ENCODE results near the gene IGF2BP2. TPM values are rescaled to one million over a fixed set of nuclear protein-coding genes. Genes with fewer than 3 reads are reported as not detected.

Gene IGF2BP2
- 10 to 100 TPM in 1 of 4 donors, 1 to 10 TPM in 3; 3.0 to 13.8 (median 6.8) TPM for total RNA-seq

DNA sequence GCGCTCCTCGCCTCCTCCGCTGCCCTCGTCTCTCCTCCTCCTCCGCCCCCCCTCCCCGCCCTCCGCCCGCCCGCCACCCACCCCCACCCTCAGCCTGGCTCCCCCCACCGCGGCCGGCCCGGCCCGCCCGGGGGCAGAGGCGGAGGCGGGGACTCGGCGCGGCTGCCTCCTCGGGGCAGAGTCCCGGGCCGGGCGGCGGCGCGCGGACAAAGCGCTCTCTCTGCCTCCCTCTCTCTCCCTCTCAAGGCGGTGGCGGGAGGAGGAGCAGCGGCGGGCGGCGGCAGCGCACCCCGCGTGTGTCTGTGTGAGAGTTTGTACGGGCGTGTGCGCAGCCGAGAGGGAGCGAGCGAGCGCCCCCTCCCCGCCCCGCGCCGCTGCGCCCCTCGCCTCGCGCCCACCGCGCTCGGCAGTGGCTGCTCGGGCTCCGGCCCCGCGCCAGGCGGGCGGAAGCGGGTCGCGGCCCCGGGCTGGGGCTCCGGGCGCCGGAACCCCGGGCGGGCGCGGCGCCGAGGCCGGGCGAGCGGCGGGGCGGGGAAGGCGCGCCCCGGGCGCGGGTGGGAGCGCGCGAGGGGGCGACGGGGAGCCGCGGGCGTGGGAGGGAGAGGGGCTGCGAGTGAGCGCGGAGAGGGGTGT lies at the start of gene IGF2BP2:
Gene IGF2BP2 (minus strand): TSS at position 37 of the 633 bp plus-strand sequence. CDS start 82 bp downstream, outside the sequence.
- WGBS, 2 donors: 0% methylated on average over 3 of the region's 96 CpGs; no CpG with 5 or more reads in 1 of the 2 donors
- Histone ChIP-seq H3K4me1 (peaks cover 6 to 48% (median 16%) of the 10 kb centered on the region in 3 donors), H3K36me3 (no peaks in the 10 kb centered on the region), H3K4me3 (peak within 1 kb of the TSS; percentile 59 to 74 (median 66)), H3K9me3 (no peaks in the 10 kb centered on the region), H3K27ac (peak within 1 kb of the TSS; percentile 78 to 91 (median 84)), H3K27me3 (peaks cover 0 to 84% (median 14%) of the 10 kb centered on the region in 4 donors)
- intact Hi-C loops (cut with DNase I): no loop called here
- peak in 1 of 4 donors; percentile 56 for TF ChIP-seq POLR2A (IDR thresholded peaks at IDR 0.05)
- TF ChIP-seq, protein P1, sequence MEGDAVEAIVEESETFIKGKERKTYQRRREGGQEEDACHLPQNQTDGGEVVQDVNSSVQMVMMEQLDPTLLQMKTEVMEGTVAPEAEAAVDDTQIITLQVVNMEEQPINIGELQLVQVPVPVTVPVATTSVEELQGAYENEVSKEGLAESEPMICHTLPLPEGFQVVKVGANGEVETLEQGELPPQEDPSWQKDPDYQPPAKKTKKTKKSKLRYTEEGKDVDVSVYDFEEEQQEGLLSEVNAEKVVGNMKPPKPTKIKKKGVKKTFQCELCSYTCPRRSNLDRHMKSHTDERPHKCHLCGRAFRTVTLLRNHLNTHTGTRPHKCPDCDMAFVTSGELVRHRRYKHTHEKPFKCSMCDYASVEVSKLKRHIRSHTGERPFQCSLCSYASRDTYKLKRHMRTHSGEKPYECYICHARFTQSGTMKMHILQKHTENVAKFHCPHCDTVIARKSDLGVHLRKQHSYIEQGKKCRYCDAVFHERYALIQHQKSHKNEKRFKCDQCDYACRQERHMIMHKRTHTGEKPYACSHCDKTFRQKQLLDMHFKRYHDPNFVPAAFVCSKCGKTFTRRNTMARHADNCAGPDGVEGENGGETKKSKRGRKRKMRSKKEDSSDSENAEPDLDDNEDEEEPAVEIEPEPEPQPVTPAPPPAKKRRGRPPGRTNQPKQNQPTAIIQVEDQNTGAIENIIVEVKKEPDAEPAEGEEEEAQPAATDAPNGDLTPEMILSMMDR (IDR thresholded peaks at IDR 0.05): peak in 2 of 6 experiments; percentile 22 to 40
- no peak for DNase-seq

- Histone ChIP-seq H3K4me3 (no peak overlapping the region), H3K27ac (no peak overlapping the region), H3K9me3 (no peaks in the 10 kb centered on the region), H3K36me3 (no peaks in the 10 kb centered on the region), H3K4me1 (no peaks in the 10 kb centered on the region), H3K27me3 (peaks cover 0 to 4% (median 0%) of the 10 kb centered on the region in 4 donors)
- intact Hi-C loops (cut with DNase I): no loop called here
- TF ChIP-seq, protein P1 (IDR thresholded peaks at IDR 0.05): no peak
- TF ChIP-seq POLR2A (IDR thresholded peaks at IDR 0.05): no peak
- no peak for DNase-seq
- WGBS, 2 donors: 56 to 65% methylated on average over 9 of the region's 9 CpGs
Measured at GRCh38 chr3:185874119-185874518, 49.3 kb upstream of the IGF2BP2 start.

DNA sequence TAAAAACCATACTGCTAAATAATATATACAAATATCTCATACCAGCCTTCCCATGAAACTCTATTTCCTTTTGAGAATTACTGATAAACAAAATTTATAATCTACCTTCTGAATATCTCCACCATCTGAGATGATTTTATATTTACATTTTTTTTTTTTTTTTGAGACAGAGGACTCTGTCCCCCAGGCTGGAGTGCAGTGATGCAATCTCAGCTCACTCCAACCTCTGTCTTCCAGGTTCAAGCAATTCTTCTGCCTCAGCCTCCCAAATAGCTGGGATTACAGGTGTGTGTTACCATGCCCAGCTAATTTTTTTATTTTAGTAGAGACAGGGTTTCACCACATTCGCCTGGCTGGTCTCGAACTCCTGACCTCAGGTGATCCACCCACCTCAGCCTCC lies 42.8 kb upstream of the IGF2BP2 start:
- peaks cover 0 to 6% (median 0%) of the 10 kb centered on the region in 4 donors for H3K27me3 ChIP-seq
- H3K4me1 ChIP-seq: no peaks in the 10 kb centered on the region
- TF ChIP-seq, protein P1 (IDR thresholded peaks at IDR 0.05): no peak
- no peak for TF ChIP-seq POLR2A (IDR thresholded peaks at IDR 0.05)
- H3K36me3 ChIP-seq: no peaks in the 10 kb centered on the region
- no peak overlapping the region for H3K27ac ChIP-seq
- H3K4me3 ChIP-seq: no peak overlapping the region
- no peaks in the 10 kb centered on the region for H3K9me3 ChIP-seq
- 98 to 100% methylated on average over 2 of the region's 2 CpGs for WGBS, 2 donors
- DNase-seq: no peak
- intact Hi-C loops (cut with DNase I): no loop called here

DNA sequence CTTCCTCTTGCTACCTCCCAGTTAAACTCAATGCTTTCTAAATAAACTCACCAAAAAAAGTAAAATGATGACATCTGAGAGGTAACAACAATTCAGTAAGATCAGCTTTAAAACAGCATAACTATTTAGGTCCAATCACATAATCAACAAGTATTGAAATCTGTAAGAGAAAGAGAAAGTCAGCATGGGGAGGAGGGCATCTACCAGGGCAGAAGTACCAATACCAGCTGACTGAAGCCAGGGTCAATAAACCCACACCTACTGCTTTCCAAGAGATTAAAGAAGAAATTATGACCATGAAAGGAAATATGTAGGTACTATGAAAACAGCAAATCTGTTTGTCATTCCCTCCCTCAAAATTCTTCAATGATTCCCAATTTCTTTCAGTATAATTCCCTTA lies 42.2 kb upstream of the IGF2BP2 start:
- DNase-seq: no peak
- peaks cover 0 to 6% (median 0%) of the 10 kb centered on the region in 4 donors for H3K27me3 ChIP-seq
- H3K4me3 ChIP-seq: no peak overlapping the region
- H3K36me3 ChIP-seq: no peaks in the 10 kb centered on the region
- TF ChIP-seq, protein P1 (IDR thresholded peaks at IDR 0.05): no peak
- TF ChIP-seq POLR2A (IDR thresholded peaks at IDR 0.05): no peak
- H3K9me3 ChIP-seq: no peaks in the 10 kb centered on the region
- H3K4me1 ChIP-seq: no peaks in the 10 kb centered on the region
- H3K27ac ChIP-seq: no peak overlapping the region
- intact Hi-C loops (cut with DNase I): no loop called here

GRCh38 chr3:185866555-185866954 lies 41.7 kb upstream of the IGF2BP2 start:
- Histone ChIP-seq H3K9me3 (no peaks in the 10 kb centered on the region), H3K27me3 (peaks cover 0 to 6% (median 0%) of the 10 kb centered on the region in 4 donors), H3K4me1 (no peaks in the 10 kb centered on the region), H3K4me3 (no peak overlapping the region), H3K27ac (no peak overlapping the region), H3K36me3 (no peaks in the 10 kb centered on the region)
- TF ChIP-seq, protein P1 (IDR thresholded peaks at IDR 0.05): no peak
- no peak for TF ChIP-seq POLR2A (IDR thresholded peaks at IDR 0.05)
- intact Hi-C loops (cut with DNase I): no loop called here
- DNase-seq: no peak
- 50 to 91% methylated on average over 1 of the region's 1 CpG for WGBS, 2 donors

Data from esophagus squamous epithelium (tissue), 5 donors.